HUES48 (cell line): Measurements from ENCODE around the gene FUBP1.

ENCODE experiments used
- H3K27ac ChIP-seq: one replicate; pipeline ENCODE4 v1.7.0; 2013; ENCODE audit warnings: low read depth, low read length, inconsistent platforms
- H3K27me3 ChIP-seq: 2 replicates; pipeline ENCODE4 v1.6.1; 2013; ENCODE audit warnings: mild to moderate bottlenecking, low read length; ENCODE audit not compliant: control insufficient read depth, insufficient read depth
- H3K36me3 ChIP-seq: 2 replicates; pipeline ENCODE4 v1.6.1; 2013; ENCODE audit warnings: low read length; ENCODE audit not compliant: control insufficient read depth, insufficient read depth
- H3K4me1 ChIP-seq: 2 replicates; pipeline ENCODE4 v1.6.1; 2013; ENCODE audit warnings: mild to moderate bottlenecking, low read length; ENCODE audit not compliant: control insufficient read depth, insufficient read depth
- H3K4me3 ChIP-seq: 2 replicates; pipeline ENCODE4 v1.5.1; 2013; ENCODE audit warnings: mild to moderate bottlenecking, low read depth, low read length
- H3K9ac ChIP-seq: 2 replicates; pipeline ENCODE4 v1.6.1; 2013; ENCODE audit warnings: mild to moderate bottlenecking, low read depth, low read length, moderate library complexity
- H3K9me3 ChIP-seq: 2 replicates; pipeline ENCODE4 v1.6.1; 2013; ENCODE audit warnings: low read length; ENCODE audit not compliant: control insufficient read depth, insufficient read depth

Gene FUBP1

GRCh38 chr1:77966291-77966690 lies 12.6 kb downstream of the FUBP1 start:
- Histone ChIP-seq H3K9me3 (no peaks in the 10 kb centered on the region), H3K27ac (no peak overlapping the region), H3K9ac (no peak overlapping the region), H3K4me3 (no peak overlapping the region), H3K4me1 (0 out of 2 replicates have a peak, but pooled peaks cover 2% of the 10 kb centered on the region), H3K36me3 (peaks cover 100% of the 10 kb centered on the region), H3K27me3 (no peaks in the 10 kb centered on the region)

DNA sequence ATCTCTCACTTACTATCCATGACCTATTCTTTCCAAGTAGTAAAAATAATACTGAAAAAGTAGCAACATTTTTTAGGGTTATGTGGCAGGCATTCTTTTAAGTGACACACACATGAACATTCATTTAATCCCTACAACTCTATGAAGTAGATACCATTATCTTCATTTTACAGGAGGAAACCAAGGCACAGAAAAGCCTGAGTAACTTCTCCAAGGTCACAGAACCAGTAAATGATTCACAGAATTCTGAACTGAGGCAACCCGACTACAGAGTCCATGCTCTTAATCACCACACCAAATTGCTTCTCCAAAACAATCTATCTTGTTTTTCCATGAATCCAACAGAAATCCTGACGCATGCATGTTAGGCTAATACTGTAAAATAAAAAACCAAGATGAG lies 17.5 kb downstream of the FUBP1 start:
- peaks cover 100% of the 10 kb centered on the region for H3K36me3 ChIP-seq
- no peaks in the 10 kb centered on the region for H3K4me1 ChIP-seq

DNA sequence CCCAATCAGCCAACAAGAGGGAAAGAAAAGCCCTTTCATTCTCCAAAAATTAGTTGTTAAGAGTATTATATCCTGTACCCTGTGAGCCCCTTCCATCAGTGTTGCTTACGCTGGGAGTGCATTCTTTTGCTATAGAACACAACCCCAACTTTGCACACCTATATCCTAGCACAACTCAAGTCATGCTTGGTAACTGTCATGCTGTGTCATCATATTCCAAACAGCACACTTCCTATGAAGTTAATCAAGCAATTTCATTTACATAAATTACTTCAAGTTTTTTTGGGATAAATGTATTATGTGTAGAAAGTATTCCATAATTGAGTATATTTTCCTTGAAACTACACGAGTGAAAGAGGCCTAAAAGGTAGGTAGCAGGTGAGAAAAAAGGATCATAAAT lies 20.0 kb downstream of the FUBP1 start:
- Histone ChIP-seq H3K27me3 (no peaks in the 10 kb centered on the region), H3K4me3 (no peak overlapping the region), H3K27ac (no peak overlapping the region), H3K9ac (no peak overlapping the region), H3K9me3 (no peaks in the 10 kb centered on the region), H3K4me1 (no peaks in the 10 kb centered on the region), H3K36me3 (peaks cover 100% of the 10 kb centered on the region)

More for the DNA sequence above, 17.5 kb downstream of the FUBP1 start:
- no peaks in the 10 kb centered on the region for H3K27me3 ChIP-seq
- H3K9ac ChIP-seq, result no peak overlapping the region
- H3K4me3 ChIP-seq, result no peak overlapping the region
- no peak overlapping the region for H3K27ac ChIP-seq
- no peaks in the 10 kb centered on the region for H3K9me3 ChIP-seq

DNA sequence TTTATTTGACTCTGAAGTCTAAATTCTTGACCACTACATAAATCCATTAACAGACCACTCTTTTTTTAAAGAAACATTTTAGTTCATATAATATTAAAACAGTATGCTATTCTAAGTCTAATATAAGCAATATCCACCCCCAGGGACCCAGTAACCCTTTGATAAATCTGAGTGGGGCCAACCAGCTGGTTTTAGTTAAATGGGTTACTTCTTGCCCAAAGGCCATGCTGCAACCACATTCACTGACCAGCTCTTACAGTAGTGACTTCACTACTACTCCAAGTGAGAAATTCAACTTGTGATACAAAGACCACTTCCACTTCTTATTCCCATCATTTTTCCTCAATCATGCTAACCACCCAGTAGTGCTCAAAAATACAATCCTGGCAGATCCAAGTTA lies 20.5 kb downstream of the FUBP1 start:
- Histone ChIP-seq H3K4me1 (no peaks in the 10 kb centered on the region), H3K27ac (no peak overlapping the region), H3K4me3 (no peak overlapping the region), H3K36me3 (peaks cover 100% of the 10 kb centered on the region), H3K9me3 (no peaks in the 10 kb centered on the region), H3K9ac (no peak overlapping the region), H3K27me3 (no peaks in the 10 kb centered on the region)

DNA sequence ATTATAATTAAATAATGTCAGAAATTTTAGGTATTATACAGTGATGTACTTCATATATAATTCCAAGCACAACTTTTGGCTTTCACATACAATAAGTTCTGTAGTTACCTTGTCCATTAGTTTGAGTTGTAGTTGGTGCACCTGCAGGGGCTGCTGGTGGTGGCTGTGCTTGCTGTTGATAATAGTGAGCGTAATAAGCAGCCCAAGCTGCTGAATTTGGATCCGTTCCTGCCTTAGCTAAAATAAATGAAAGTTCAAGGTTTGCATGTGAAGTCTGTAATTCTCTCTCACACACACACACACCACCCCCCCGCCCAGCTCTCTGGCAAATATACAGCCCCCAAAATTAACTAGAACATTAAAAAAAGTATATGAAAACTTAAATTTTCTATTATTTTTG lies 22.4 kb downstream of the FUBP1 start:
- H3K4me3 ChIP-seq, result no peak overlapping the region
- H3K9ac ChIP-seq, result no peak overlapping the region
- H3K4me1 ChIP-seq, result no peaks in the 10 kb centered on the region
- no peaks in the 10 kb centered on the region for H3K27me3 ChIP-seq
- no peaks in the 10 kb centered on the region for H3K9me3 ChIP-seq
- H3K36me3 ChIP-seq, result peaks cover 100% of the 10 kb centered on the region
- no peak overlapping the region for H3K27ac ChIP-seq

DNA sequence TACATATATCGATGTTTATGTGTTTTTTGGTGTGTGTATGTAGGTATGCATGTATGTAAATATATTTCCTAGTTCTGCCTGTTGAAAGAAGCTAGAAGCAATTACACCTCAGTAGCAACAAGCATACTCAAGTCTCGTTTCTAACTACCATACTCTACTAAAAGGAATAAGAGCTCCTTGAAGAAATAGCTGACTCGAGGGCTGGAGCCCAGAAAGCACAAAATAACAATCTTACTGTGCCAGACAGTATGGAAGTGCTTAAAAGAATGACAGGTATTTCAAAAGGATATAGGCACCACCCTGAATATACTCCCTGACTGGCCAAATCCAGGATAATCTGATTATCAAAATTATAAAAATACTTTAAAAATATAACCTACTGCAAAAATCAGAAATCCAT lies 23.2 kb downstream of the FUBP1 start:
- Histone ChIP-seq H3K36me3 (peaks cover 100% of the 10 kb centered on the region), H3K4me3 (no peak overlapping the region), H3K4me1 (no peaks in the 10 kb centered on the region), H3K9ac (no peak overlapping the region), H3K27me3 (no peaks in the 10 kb centered on the region), H3K9me3 (no peaks in the 10 kb centered on the region), H3K27ac (no peak overlapping the region)

GRCh38 chr1:77954521-77954920 lies 24.4 kb downstream of the FUBP1 start:
- Histone ChIP-seq H3K27ac (no peak overlapping the region), H3K36me3 (peaks cover 100% of the 10 kb centered on the region), H3K4me3 (no peak overlapping the region), H3K9me3 (no peaks in the 10 kb centered on the region), H3K27me3 (no peaks in the 10 kb centered on the region), H3K4me1 (0 out of 2 replicates have a peak, but pooled peaks cover 1% of the 10 kb centered on the region), H3K9ac (no peak overlapping the region)

DNA sequence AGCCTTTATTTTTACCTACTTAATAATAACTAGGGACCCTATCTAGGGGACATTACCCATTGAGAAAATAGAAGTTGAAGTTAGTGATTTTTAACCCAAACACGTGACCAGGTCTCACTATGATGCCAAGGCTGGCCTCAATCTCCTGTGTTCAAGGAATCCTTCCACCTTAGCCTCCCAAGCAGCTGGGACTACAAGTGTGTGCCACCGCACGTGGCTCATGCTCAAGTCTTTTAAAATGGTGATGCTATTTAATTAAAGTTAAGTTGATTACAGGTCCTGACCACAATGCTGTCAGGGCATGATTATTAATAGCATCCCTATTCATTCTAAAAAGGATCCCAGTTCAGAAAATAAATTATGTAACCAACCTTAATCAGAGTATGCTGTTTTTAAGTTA lies 25.0 kb downstream of the FUBP1 start:
- no peaks in the 10 kb centered on the region for H3K27me3 ChIP-seq
- no peaks in the 10 kb centered on the region for H3K9me3 ChIP-seq
- no peak overlapping the region for H3K4me3 ChIP-seq
- no peak overlapping the region for H3K27ac ChIP-seq
- no peak overlapping the region for H3K9ac ChIP-seq
- H3K36me3 ChIP-seq, result peaks cover 100% of the 10 kb centered on the region
- 0 out of 2 replicates have a peak, but pooled peaks cover 3% of the 10 kb centered on the region for H3K4me1 ChIP-seq

- Histone ChIP-seq H3K36me3 (peaks cover 100% of the 10 kb centered on the region), H3K9me3 (no peaks in the 10 kb centered on the region), H3K27ac (no peak overlapping the region), H3K4me3 (no peak overlapping the region), H3K9ac (no peak overlapping the region), H3K4me1 (0 out of 2 replicates have a peak, but pooled peaks cover 3% of the 10 kb centered on the region), H3K27me3 (no peaks in the 10 kb centered on the region)
Measured at GRCh38 chr1:77951328-77951727, 27.5 kb downstream of the FUBP1 start.

DNA sequence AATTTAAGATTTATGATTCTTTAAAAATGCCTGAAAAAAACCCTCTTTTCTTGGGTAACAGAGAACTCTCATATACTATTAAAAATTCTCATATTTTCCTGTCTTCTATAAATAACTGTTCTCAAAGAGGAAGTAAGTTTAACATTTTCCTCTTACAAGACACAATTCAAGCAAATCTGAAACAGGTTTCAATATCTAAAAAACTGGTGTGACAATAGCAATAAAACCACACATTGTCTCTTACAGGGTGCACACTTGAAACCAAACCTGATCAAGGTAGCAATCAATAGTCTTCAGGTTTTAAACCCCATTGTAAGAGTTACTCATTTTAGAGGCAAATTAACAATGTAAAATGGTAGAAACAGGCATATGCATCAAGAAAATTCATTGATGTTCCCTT lies 28.0 kb downstream of the FUBP1 start:
- Histone ChIP-seq H3K27ac (no peak overlapping the region), H3K4me1 (0 out of 2 replicates have a peak, but pooled peaks cover 3% of the 10 kb centered on the region), H3K9me3 (no peaks in the 10 kb centered on the region), H3K4me3 (no peak overlapping the region), H3K27me3 (no peaks in the 10 kb centered on the region), H3K36me3 (peaks cover 100% of the 10 kb centered on the region), H3K9ac (no peak overlapping the region)

- H3K9ac ChIP-seq, result no peak overlapping the region
- peak overlapping the region; percentile 23 for H3K27ac ChIP-seq
- no peaks in the 10 kb centered on the region for H3K27me3 ChIP-seq
- H3K4me1 ChIP-seq, result 0 out of 2 replicates have a peak, but pooled peaks cover 3% of the 10 kb centered on the region
- H3K36me3 ChIP-seq, result peaks cover 100% of the 10 kb centered on the region
- no peak overlapping the region for H3K4me3 ChIP-seq
- no peaks in the 10 kb centered on the region for H3K9me3 ChIP-seq
Measured at GRCh38 chr1:77948841-77949424, 29.9 kb downstream of the FUBP1 start.
